SW 1271 (cell line): Measurements from ENCODE around the gene TPO.
"Not testable (repeated sequence)": the region's sequence is repeated elsewhere in the genome, so short reads cannot be mapped to it uniquely, and the experiment has no call there.

Experiments used
- DNase-seq, 2 experiments: peaks; one replicate each; lab custom pipeline; 2025; lab: John Stamatoyannopoulos, UW

Gene TPO

GRCh38 chr2:1556776-1557466, 143.7 kb downstream of the TPO start:
- DNase-seq, result no peak

DNA sequence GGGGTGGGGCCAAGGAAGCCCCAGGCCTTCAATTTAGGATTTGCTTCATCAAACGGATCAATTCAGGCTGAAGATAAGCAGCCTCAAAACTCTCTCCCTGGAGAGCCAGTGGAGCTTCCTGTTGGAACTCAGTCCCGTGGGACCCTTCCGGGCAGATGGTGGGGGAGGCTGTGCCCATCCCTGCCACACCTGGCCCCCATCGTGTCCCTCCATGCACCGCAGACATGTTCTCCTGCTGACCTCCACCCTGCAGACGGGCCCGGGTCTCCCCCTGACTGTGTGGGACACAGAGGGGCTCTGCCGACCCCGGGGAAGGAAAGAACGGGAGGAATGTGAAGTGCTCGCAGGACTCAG, 144.2 kb downstream of the TPO start:
- no peak for DNase-seq

- DNase-seq, result no peak
Observed at GRCh38 chr2:1559589-1560175, 146.4 kb downstream of the TPO start.

- DNase-seq, result no peak
Observed at GRCh38 chr2:1561259-1561658, 148.0 kb downstream of the TPO start.

GRCh38 chr2:1561811-1562421, 148.7 kb downstream of the TPO start:
- DNase-seq, result no peak

- DNase-seq, result no peak
Observed at GRCh38 chr2:1563084-1563857, 150.0 kb downstream of the TPO start.

DNA sequence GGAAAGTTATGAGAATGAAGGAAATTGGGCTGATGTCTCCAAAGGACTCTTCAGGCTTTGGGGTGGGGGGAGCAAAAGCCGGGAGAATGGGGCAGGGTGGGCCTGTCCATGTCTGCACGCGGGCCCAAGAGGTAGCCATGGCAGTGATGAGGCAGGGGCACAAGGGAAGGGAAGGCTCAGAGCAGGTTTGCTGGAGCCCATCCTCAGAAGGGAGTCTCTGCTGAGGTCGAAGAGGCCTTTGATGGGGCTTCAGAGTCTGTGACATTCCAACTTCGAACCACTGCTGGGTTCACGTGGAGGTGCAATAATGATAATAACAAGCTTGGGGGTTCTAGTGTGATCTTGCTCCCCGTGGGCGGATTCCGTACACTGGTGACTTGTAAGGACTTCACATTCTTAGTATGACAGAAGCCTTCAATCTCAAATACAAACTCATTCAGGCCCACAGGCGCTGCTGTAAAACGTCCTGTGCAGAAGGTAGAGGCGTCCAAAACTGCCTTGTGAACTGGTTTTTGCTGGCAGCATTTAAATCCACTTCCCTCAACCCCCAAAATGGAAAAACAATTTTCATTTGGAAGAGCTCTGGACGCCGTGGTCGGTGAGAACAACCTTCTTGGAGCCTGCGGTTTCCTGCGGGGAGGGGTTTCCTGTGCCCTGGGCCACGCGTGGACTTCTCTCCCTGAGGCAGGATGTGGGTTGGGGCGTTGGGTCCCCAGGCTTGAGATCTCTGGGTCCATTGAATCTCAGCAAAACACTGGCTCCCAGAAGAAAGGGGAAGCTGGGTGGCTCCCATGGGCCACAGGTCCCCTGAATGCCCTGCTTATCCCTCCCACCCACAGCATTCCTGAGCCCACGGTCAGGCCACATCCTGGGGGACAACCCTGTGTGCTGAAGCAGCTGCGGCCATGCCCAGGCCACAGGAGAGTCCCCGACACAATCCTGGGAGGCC, 151.0 kb downstream of the TPO start:
- no peak for DNase-seq

DNA sequence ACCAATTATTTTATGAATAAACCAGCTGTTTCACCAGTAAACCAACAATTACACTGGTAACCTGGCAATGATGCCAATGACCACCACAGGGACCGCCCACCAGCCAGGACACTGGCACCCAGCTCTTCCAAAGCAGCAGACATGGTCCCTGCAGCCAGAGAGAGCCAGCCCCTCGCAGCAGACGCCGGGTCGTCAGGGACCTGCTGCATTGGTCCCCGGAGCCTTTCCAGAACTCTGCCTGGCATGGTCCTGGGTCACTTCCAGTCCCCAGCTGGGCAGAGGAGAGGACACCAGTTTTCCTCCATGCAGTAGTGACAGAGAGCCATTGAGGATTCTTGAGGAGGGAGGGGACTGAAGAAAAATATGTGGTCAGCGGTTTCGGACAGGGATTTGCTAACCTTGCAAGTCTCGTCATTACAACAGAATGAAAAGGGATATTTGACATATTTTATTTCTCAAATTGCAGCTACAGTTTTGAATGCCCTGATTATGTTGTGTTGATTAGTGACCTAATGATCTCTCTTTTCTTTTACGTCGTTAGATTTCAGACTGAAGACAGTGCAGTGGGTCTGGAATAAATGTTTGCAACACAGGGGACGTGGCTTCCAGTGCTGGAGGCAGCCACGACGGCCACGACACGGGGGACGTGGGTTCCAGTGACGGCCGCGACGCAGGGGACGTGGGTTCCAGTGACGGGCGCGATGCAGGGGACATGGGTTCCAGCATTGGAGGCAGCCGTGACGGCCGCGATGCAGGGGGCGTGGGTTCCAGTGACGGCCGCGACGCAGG, 154.5 kb downstream of the TPO start:
- no peak for DNase-seq

- DNase-seq, result not testable (repeated sequence)
Observed at GRCh38 chr2:1568345-1568668, 155.0 kb downstream of the TPO start.

DNA sequence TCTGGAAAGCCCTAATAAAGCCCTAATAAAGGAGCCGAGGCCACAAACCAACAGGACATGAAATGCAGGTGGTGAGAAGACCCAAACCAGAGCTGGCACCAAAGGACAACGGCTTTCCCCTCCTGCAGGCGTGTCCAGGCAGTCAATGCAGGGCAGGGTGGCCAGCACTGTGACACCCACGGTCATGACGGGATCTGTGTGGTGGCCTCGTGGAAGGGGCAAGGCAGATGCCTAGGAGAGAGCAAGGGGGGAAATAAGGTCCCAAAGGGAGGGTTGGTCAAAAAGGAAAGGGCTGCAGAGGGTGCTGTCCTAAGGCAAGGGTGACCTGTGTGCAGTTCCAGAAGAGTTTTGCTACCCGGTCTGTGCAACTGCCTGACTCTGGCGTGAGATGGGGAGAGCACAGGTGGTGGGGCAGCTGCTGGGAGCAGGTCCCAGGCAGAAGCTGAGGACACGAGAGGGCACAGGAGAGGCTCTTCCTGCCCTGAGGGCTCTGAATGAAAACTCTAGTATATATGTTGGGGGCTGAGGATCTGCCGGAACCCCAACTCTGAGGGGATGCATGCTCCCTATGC, 156.7 kb downstream of the TPO start:
- DNase-seq, result no peak

GRCh38 chr2:1571477-1572417, 158.5 kb downstream of the TPO start:
- DNase-seq, result no peak

DNA sequence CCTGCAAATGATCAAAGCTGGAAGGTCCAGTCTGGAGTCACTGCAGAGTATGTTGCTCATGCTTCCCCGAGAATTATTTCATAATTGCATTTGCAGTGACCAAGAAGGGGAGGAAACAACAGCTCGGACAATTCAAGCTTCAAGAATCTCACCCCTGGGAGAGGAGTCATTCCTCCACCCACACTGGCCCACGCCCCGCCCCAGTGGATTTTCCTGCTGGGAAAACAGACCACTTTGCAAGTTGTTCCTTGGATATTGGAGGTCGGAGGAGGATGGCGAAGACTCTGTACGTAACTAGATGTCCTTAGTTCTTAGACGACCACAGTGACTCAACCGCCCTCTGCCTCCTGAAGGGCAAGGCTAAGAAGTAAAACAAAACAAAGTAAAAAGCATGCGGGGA, 159.4 kb downstream of the TPO start:
- DNase-seq, result no peak

GRCh38 chr2:1577846-1578245, 164.6 kb downstream of the TPO start:
- DNase-seq, result no peak

- DNase-seq, result not testable (repeated sequence)
Observed at GRCh38 chr2:1581257-1581964, 168.1 kb downstream of the TPO start.

GRCh38 chr2:1581965-1582625, 168.8 kb downstream of the TPO start:
- no peak for DNase-seq

- DNase-seq, result no peak
Observed at GRCh38 chr2:1582891-1583341, 169.7 kb downstream of the TPO start.

GRCh38 chr2:1584051-1584531, 170.8 kb downstream of the TPO start:
- DNase-seq, result no peak
